KMS-11 (cell line): Measurements from ENCODE around the gene OR2AJ1.

Source experiments
- H2AFZ ChIP-seq: fragments of 200-600 bp; sonication (generic); 2 replicates; pipeline ENCODE4 v1.6.1; 2016; ENCODE audit warnings: antibody characterized with exemption, mixed run types, low read depth
- H3K27ac ChIP-seq: fragments of 200-600 bp; sonication (generic); 2 replicates; pipeline ENCODE4 v1.6.1; 2016; ENCODE audit warnings: mild to moderate bottlenecking, mixed run types
- H3K27me3 ChIP-seq: fragments of 200-600 bp; sonication (generic); 2 replicates; pipeline ENCODE4 v1.6.1; 2017; ENCODE audit warnings: mild to moderate bottlenecking, low read depth, mixed run types, moderate library complexity; ENCODE audit not compliant: insufficient read depth
- H3K36me3 ChIP-seq: fragments of 200-600 bp; sonication (generic); 2 replicates; pipeline ENCODE4 v1.6.1; 2017; ENCODE audit warnings: mild to moderate bottlenecking, mixed run types; ENCODE audit not compliant: insufficient read depth
- H3K4me1 ChIP-seq: fragments of 200-600 bp; sonication (generic); 2 replicates; pipeline ENCODE4 v1.6.1; 2016; ENCODE audit warnings: mild to moderate bottlenecking, low read depth, mixed run types; ENCODE audit not compliant: poor library complexity, severe bottlenecking
- H3K4me2 ChIP-seq: fragments of 200-600 bp; sonication (generic); 2 replicates; pipeline ENCODE4 v1.7.0; 2016; ENCODE audit warnings: mild to moderate bottlenecking, mixed run types
- H3K4me3 ChIP-seq: fragments of 200-600 bp; sonication (generic); IDR thresholded peaks from 2 replicates; pipeline ENCODE4 v1.6.1; 2017; ENCODE audit warnings: low read depth, low read length, mixed read lengths; ENCODE audit not compliant: insufficient read depth
- H3K79me2 ChIP-seq: fragments of 200-600 bp; sonication (generic); 2 replicates; pipeline ENCODE4 v1.6.1; 2016; ENCODE audit warnings: low read depth, mixed run types; ENCODE audit not compliant: insufficient read depth
- H3K9ac ChIP-seq: fragments of 200-600 bp; sonication (generic); 2 replicates; pipeline ENCODE4 v1.6.1; 2016; ENCODE audit warnings: mild to moderate bottlenecking, mixed run types
- H4K20me1 ChIP-seq: fragments of 200-600 bp; sonication (generic); 2 replicates; pipeline ENCODE4 v1.6.1; 2016; ENCODE audit warnings: mild to moderate bottlenecking, mixed run types; ENCODE audit not compliant: insufficient read depth
- CTCF ChIP-seq: fragments of 200-600 bp; sonication (generic); conservative IDR thresholded peaks from 2 replicates; pipeline ENCODE4 v1.6.1; 2017; ENCODE audit warnings: low read depth, mild to moderate bottlenecking, antibody characterized with exemption, low read length, moderate library complexity, mixed read lengths

Gene OR2AJ1

GRCh38 chr1:247906504-247907047 lies 18.1 kb upstream of the OR2AJ1 start:
- H3K79me2 ChIP-seq, result no peaks in the 10 kb centered on the region
- H3K9ac ChIP-seq, result no peak overlapping the region
- no peak overlapping the region for H3K4me3 ChIP-seq
- no peak for TF ChIP-seq CTCF
- H2AFZ ChIP-seq, result no peak overlapping the region
- no peaks in the 10 kb centered on the region for H3K36me3 ChIP-seq
- no peaks in the 10 kb centered on the region for H3K4me1 ChIP-seq
- no peaks in the 10 kb centered on the region for H4K20me1 ChIP-seq
- no peaks in the 10 kb centered on the region for H3K27me3 ChIP-seq
- H3K27ac ChIP-seq, result no peak overlapping the region
- H3K4me2 ChIP-seq, result no peak overlapping the region

DNA sequence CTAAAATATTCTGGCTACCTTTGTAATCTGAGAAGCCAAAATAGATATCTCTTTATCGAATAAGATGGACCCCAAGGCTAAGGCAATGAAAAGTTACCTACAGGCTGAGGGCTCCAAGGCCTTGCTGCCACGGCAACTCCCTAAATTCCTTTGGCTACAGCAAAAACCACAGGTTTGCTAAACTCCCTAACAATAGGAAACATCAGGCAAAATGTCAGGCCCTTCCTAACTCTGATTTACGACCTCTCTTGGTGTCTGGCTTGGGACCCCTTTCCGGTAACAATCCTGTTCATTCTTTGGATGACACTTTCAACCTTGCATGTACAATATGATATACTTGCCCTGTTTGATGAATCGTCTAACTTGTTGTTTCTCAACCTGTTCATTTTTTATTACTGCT lies 15.9 kb upstream of the OR2AJ1 start:
- H2AFZ ChIP-seq, result no peak overlapping the region
- H3K4me3 ChIP-seq, result no peak overlapping the region
- no peak overlapping the region for H3K9ac ChIP-seq
- no peaks in the 10 kb centered on the region for H4K20me1 ChIP-seq
- H3K27me3 ChIP-seq, result no peaks in the 10 kb centered on the region
- no peaks in the 10 kb centered on the region for H3K36me3 ChIP-seq
- no peak overlapping the region for H3K27ac ChIP-seq
- no peaks in the 10 kb centered on the region for H3K4me1 ChIP-seq
- H3K79me2 ChIP-seq, result no peaks in the 10 kb centered on the region
- no peak overlapping the region for H3K4me2 ChIP-seq
- no peak for TF ChIP-seq CTCF

DNA sequence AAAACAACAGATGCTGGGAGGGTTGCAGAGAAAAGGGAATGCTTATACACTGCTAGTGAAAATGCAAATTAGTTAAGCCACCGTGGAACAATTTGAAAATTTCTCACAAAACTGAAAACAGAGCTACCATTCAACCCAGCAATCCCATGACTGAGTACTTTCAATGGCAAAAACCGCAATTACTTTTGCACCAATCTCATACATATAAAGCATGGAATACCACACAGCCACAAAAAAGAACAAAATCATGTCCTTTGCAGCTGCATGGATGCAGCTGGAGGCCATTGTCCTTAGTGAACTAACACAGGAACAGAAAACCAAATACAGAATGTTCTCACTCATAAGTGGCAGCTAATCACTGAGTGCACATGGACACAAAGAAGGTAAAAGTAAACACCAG lies 10.9 kb upstream of the OR2AJ1 start:
- Histone ChIP-seq H3K4me3 (no peak overlapping the region), H3K79me2 (no peaks in the 10 kb centered on the region), H3K4me1 (no peaks in the 10 kb centered on the region), H2AFZ (no peak overlapping the region), H3K27ac (no peak overlapping the region), H3K36me3 (no peaks in the 10 kb centered on the region), H3K27me3 (no peaks in the 10 kb centered on the region), H3K9ac (no peak overlapping the region), H3K4me2 (no peak overlapping the region), H4K20me1 (no peaks in the 10 kb centered on the region)
- no peak for TF ChIP-seq CTCF

DNA sequence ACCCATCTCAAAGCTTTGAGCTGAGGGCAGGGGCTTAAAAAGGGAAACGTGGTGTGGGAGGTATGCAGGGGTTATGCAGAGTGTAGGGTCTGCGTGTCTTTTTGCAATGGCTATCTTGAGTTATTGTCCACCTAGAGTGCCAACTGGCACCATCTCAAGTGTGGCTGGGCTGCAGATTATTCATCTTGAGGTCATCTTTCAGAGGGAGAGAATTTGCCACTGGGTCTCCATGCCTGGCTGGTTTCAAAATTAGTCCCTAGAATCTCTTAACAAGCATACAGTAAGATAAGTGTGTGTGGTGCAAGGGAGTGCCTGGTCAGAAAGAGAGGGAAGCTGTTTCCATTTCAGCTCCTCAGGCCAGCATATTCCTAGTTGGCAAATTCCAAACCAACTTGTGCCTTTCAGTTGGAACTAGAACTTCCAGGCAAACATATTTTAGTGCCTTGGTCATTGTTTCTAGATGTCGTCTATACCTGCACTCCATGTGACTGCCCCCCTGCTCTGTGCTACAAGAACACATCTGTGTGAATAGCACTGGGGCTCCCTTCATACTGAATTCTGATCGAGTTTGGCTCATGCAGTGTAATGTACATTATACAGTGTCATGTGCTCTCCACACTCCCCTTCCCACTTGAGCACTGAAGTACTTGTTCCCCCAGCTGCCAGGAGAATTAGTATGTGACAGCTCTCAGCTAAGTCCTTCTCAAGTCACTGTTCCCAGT lies 9.6 kb upstream of the OR2AJ1 start:
- no peak overlapping the region for H3K27ac ChIP-seq
- no peak overlapping the region for H2AFZ ChIP-seq
- no peaks in the 10 kb centered on the region for H3K4me1 ChIP-seq
- TF ChIP-seq CTCF, result no peak
- H3K79me2 ChIP-seq, result no peaks in the 10 kb centered on the region
- H3K4me3 ChIP-seq, result no peak overlapping the region
- no peaks in the 10 kb centered on the region for H3K36me3 ChIP-seq
- H4K20me1 ChIP-seq, result no peaks in the 10 kb centered on the region
- H3K9ac ChIP-seq, result no peak overlapping the region
- H3K27me3 ChIP-seq, result no peaks in the 10 kb centered on the region
- no peak overlapping the region for H3K4me2 ChIP-seq
